CD14-positive monocyte (primary cell): Measurements from ENCODE around the gene IVNS1ABP. TPM values are rescaled to one million over a fixed set of nuclear protein-coding genes. Genes with fewer than 3 reads are reported as not detected.

Source experiments
- DNase-seq, 3 donors: peaks; one replicate each; pipeline ENCODE4 v3.0.0-alpha.2; 2011 to 2022
- H2AFZ ChIP-seq: 2 replicates; pipeline ENCODE4 v1.6.0; 2012; ENCODE audit warnings: mild to moderate bottlenecking, low read depth, low read length, inconsistent platforms; ENCODE audit not compliant: insufficient read depth, poor library complexity, severe bottlenecking
- H3K27ac ChIP-seq, 2 donors: 1 replicate in 1 of 2; 2 replicates in 1 of 2; pipeline ENCODE4 v1.5.1; 2012 to 2013; ENCODE audit warnings: low read length in 2 of 2, control low read depth in 1 of 2, inconsistent platforms in 1 of 2, low read depth in 1 of 2, mild to moderate bottlenecking in 1 of 2
- H3K27me3 ChIP-seq, 2 donors: one replicate each; pipeline versions ENCODE4 v1.6.0 to v1.6.1; 2011 to 2013; ENCODE audit warnings: low read length in 2 of 2; ENCODE audit not compliant: control insufficient read depth in 2 of 2, insufficient read depth in 2 of 2
- H3K36me3 ChIP-seq, 2 donors: replicated peaks in 1 of 2; 1 replicate in 1 of 2; 2 replicates in 1 of 2; pipeline versions ENCODE4 v1.5.1 to v1.6.1; 2012 to 2013; ENCODE audit warnings: low read length in 2 of 2, control low read depth in 1 of 2, inconsistent platforms in 1 of 2, mild to moderate bottlenecking in 1 of 2; ENCODE audit not compliant: insufficient read depth in 2 of 2, control insufficient read depth in 1 of 2
- H3K4me1 ChIP-seq, 2 donors: 1 replicate in 1 of 2; 2 replicates in 1 of 2; pipeline versions ENCODE4 v1.5.1 to v1.6.1; 2012 to 2013; ENCODE audit warnings: low read length in 2 of 2, control low read depth in 1 of 2, inconsistent platforms in 1 of 2, mild to moderate bottlenecking in 1 of 2, moderate library complexity in 1 of 2; ENCODE audit not compliant: insufficient read depth in 2 of 2, control insufficient read depth in 1 of 2
- H3K4me2 ChIP-seq: replicated peaks from 2 replicates; pipeline ENCODE3; 2012; ENCODE audit warnings: low read length, moderate library complexity, mild to moderate bottlenecking; ENCODE audit not compliant: poor library complexity, severe bottlenecking; ENCODE audit errors: extremely low read depth
- H3K4me3 ChIP-seq, 3 experiments: fragments of 200-600 bp in 1 of 3; sonication (generic) in 1 of 3; replicated peaks in 1 of 3; 1 replicate in 2 of 3; 2 replicates in 1 of 3; pipeline ENCODE4 v1.5.1; 2011 to 2013; ENCODE audit warnings: low read length in 3 of 3, mild to moderate bottlenecking in 3 of 3, control low read depth in 2 of 3, low read depth in 2 of 3, inconsistent platforms in 1 of 3, moderate library complexity in 1 of 3
- H3K79me2 ChIP-seq: 2 replicates; pipeline ENCODE4 v1.6.0; 2012; ENCODE audit warnings: mild to moderate bottlenecking, control low read depth, inconsistent platforms, low read length, moderate library complexity; ENCODE audit not compliant: insufficient read depth
- H3K9ac ChIP-seq: 2 replicates; pipeline ENCODE4 v1.6.0; 2017; ENCODE audit warnings: low read length, mild to moderate bottlenecking; ENCODE audit not compliant: insufficient read depth, poor library complexity, severe bottlenecking
- H3K9me3 ChIP-seq, 2 donors: replicated peaks in 1 of 2; 1 replicate in 1 of 2; 2 replicates in 1 of 2; pipeline versions ENCODE4 v1.5.1 to v1.6.1; 2012 to 2013; ENCODE audit warnings: low read length in 2 of 2, control low read depth in 1 of 2; ENCODE audit not compliant: control insufficient read depth in 1 of 2, insufficient read depth in 1 of 2
- H4K20me1 ChIP-seq: 2 replicates; pipeline ENCODE4 v1.6.0; 2012; ENCODE audit warnings: mild to moderate bottlenecking, low read length, control low read depth, moderate library complexity; ENCODE audit not compliant: insufficient read depth
- H3K27ac Mint-ChIP-seq, 7 donors: one replicate each; pipeline ENCODE4 v1.8.0; 2020; ENCODE audit warnings: mild to moderate bottlenecking in 7 of 7, mixed read lengths in 7 of 7, moderate library complexity in 6 of 7, inconsistent platforms in 2 of 7
- H3K27me3 Mint-ChIP-seq, 3 donors: one replicate each; pipeline ENCODE4 v1.8.0; 2021 to 2022; ENCODE audit warnings: low read depth in 3 of 3, mild to moderate bottlenecking in 3 of 3, mixed read lengths in 3 of 3, moderate library complexity in 3 of 3, inconsistent platforms in 1 of 3
- H3K36me3 Mint-ChIP-seq, 2 donors: one replicate each; pipeline ENCODE4 v1.8.0; 2020; ENCODE audit warnings: mixed read lengths in 2 of 2, inconsistent platforms in 1 of 2, mild to moderate bottlenecking in 1 of 2
- H3K4me1 Mint-ChIP-seq: one replicate; pipeline ENCODE4 v1.8.0; 2020; ENCODE audit warnings: mild to moderate bottlenecking, mixed read lengths
- H3K4me3 Mint-ChIP-seq, 2 donors: one replicate each; pipeline ENCODE4 v1.8.0; 2020; ENCODE audit warnings: mild to moderate bottlenecking in 2 of 2, mixed read lengths in 2 of 2, moderate library complexity in 1 of 2
- H3K9me3 Mint-ChIP-seq, 7 donors: one replicate each; pipeline ENCODE4 v1.8.0; 2020 to 2022; ENCODE audit warnings: mixed read lengths in 7 of 7, mild to moderate bottlenecking in 6 of 7, moderate library complexity in 6 of 7, inconsistent platforms in 2 of 7
- CTCF ChIP-seq: fragments of 200-600 bp; IDR thresholded peaks from one replicate; pipeline ENCODE4 v1.8.0; 2022; ENCODE audit warnings: antibody characterized with exemption, mild to moderate bottlenecking
- WGBS: methylation state at CpG from one replicate; pipeline ENCODE4 v1.1.5; 2013; ENCODE audit warnings: missing lambda C conversion rate; ENCODE audit not compliant: insufficient coverage; 5-methylcytosine and 5-hydroxymethylcytosine counted together
- intact Hi-C, 2 donors: fragments of 100-400 bp; cut with micrococcal nuclease; formaldehyde crosslinking; loops; one replicate each; pipeline versions ENCODE4 v1.15.0 to v1.15.1; 2023
- polyA plus RNA-seq, 3 donors: library from polyadenylated mRNA; depleted of rRNA in 1 of 3; unstranded in 2 of 3; stranded (reverse) in 1 of 3; fragments of 300-500 nt in 2 of 3; fragments of >200 nt in 1 of 3; fragmentation: Illumina TruSeq in 2 of 3; gene quantifications; 1 replicate in 2 of 3; 2 replicates in 1 of 3; pipeline ENCODE4 v1.2.3, GENCODE V29; 2012 to 2021

The IVNS1ABP gene
- polyA plus RNA-seq, 3 donors: 50.9 to 97.7 (median 69.2) TPM

GRCh38 chr1:185363205-185363604, 46.2 kb upstream of the IVNS1ABP start:
- no peak overlapping the region for H2AFZ ChIP-seq
- no peak for TF ChIP-seq CTCF
- DNase-seq: no peak
- H3K4me2 ChIP-seq: no peak overlapping the region
- peaks cover 5 to 23% (median 17%) of the 10 kb centered on the region in 7 donors for H3K9me3 Mint-ChIP-seq
- peaks cover 1 to 3% (median 2%) of the 10 kb centered on the region in 3 donors for H3K27me3 Mint-ChIP-seq
- H3K4me3 Mint-ChIP-seq: no peak overlapping the region
- no peaks in the 10 kb centered on the region for H3K4me1 ChIP-seq
- H3K36me3 ChIP-seq: no peaks in the 10 kb centered on the region
- no peaks in the 10 kb centered on the region for H3K79me2 ChIP-seq
- intact Hi-C loops: no loop called here
- peaks cover 0 to 10% of the 10 kb centered on the region in 2 donors for H3K9me3 ChIP-seq
- H3K4me3 ChIP-seq: no peak overlapping the region
- no peaks in the 10 kb centered on the region for H4K20me1 ChIP-seq
- no peak overlapping the region for H3K27ac ChIP-seq
- no peak overlapping the region for H3K27ac Mint-ChIP-seq
- H3K36me3 Mint-ChIP-seq: no peaks in the 10 kb centered on the region
- H3K4me1 Mint-ChIP-seq: no peaks in the 10 kb centered on the region
- no peaks in the 10 kb centered on the region for H3K27me3 ChIP-seq
- H3K9ac ChIP-seq: no peak overlapping the region

- H3K36me3 ChIP-seq: no peaks in the 10 kb centered on the region
- no CpG with 5 or more reads among the region's 1 CpG for WGBS
- H3K4me1 ChIP-seq: no peaks in the 10 kb centered on the region
- H3K4me3 ChIP-seq: no peak overlapping the region
- no peak overlapping the region for H3K4me2 ChIP-seq
- Mint-ChIP-seq H3K4me3 (no peak overlapping the region), H3K27me3 (peaks cover 0 to 9% (median 2%) of the 10 kb centered on the region in 3 donors), H3K4me1 (no peaks in the 10 kb centered on the region), H3K36me3 (no peaks in the 10 kb centered on the region), H3K9me3 (peaks cover 8 to 23% (median 17%) of the 10 kb centered on the region in 7 donors), H3K27ac (no peak overlapping the region)
- no peak for DNase-seq
- no peaks in the 10 kb centered on the region for H4K20me1 ChIP-seq
- H3K9me3 ChIP-seq: peaks cover 0 to 10% of the 10 kb centered on the region in 2 donors
- no peak overlapping the region for H3K27ac ChIP-seq
- no peak overlapping the region for H2AFZ ChIP-seq
- no peak overlapping the region for H3K9ac ChIP-seq
- TF ChIP-seq CTCF: no peak
- intact Hi-C loops: no loop called here
- no peaks in the 10 kb centered on the region for H3K27me3 ChIP-seq
- H3K79me2 ChIP-seq: no peaks in the 10 kb centered on the region
These were observed 43.7 kb upstream of the IVNS1ABP start for GRCh38 chr1:185360714-185361113.
